Ovary (tissue), 3 donors: ENCODE results near the gene FRMD3.

Experiments
- CTCF ChIP-seq, 3 donors: fragments of 450-650 bp in 2 of 3; fragments of 200-600 bp in 1 of 3; IDR thresholded peaks; one replicate each; pipeline versions ENCODE4 v1.5.1 to v1.8.0; 2016 to 2022; ENCODE audit warnings: antibody characterized with exemption in 3 of 3, mild to moderate bottlenecking in 1 of 3
- EP300 ChIP-seq: sonication (generic); formaldehyde crosslinking; IDR thresholded peaks from one replicate; pipeline ENCODE4 v1.6.1; 2017; ENCODE audit warnings: antibody characterized with exemption
- POLR2A ChIP-seq: fragments of 450-650 bp; IDR thresholded peaks from one replicate; pipeline ENCODE4 v1.6.1; 2017; ENCODE audit warnings: antibody characterized with exemption, mild to moderate bottlenecking, moderate library complexity
- donor health status: DM: no; HTN: no; CAD: no.

- no peak for TF ChIP-seq CTCF (IDR thresholded peaks at IDR 0.05)
- TF ChIP-seq EP300: no peak
- TF ChIP-seq POLR2A: no peak
These were observed 175.7 kb downstream of the FRMD3 start for GRCh38 chr9:83362341-83362995.
